HepG2 (cell line): ENCODE measurements around the gene EMC1. TPM values are rescaled to one million over a fixed set of nuclear protein-coding genes. Genes with fewer than 3 reads are reported as not detected.
A peak's percentile ranks its signal among the peaks of the same experiment; 100 is the strongest.

Source experiments
- HINFP ChIP-seq: sonication (generic); formaldehyde crosslinking; IDR thresholded peaks from 2 replicates; pipeline ENCODE4 v1.4.0; 2020; ENCODE audit warnings: low read depth, mild to moderate bottlenecking, missing genetic modification reagents
- NCOA2 ChIP-seq: sonication (generic); formaldehyde crosslinking; IDR thresholded peaks from 2 replicates; pipeline ENCODE4 v1.8.0; 2022; ENCODE audit warnings: inconsistent platforms
- PAX8 ChIP-seq: sonication (generic); formaldehyde crosslinking; IDR thresholded peaks from 2 replicates; pipeline ENCODE4 v1.8.0; 2022; ENCODE audit warnings: mild to moderate bottlenecking, missing genetic modification reagents, borderline replicate concordance
- REL ChIP-seq: sonication (generic); formaldehyde crosslinking; conservative IDR thresholded peaks from 2 replicates; pipeline ENCODE4 v1.8.0; 2022; ENCODE audit warnings: mild to moderate bottlenecking, missing genetic modification reagents, moderate library complexity
- UBTF ChIP-seq: sonication (generic); formaldehyde crosslinking; IDR thresholded peaks from 2 replicates; pipeline ENCODE4 v1.4.0; 2020; ENCODE audit warnings: mild to moderate bottlenecking, missing genetic modification reagents
- ZFP36L1 ChIP-seq: sonication (generic); formaldehyde crosslinking; IDR thresholded peaks from 2 replicates; pipeline ENCODE4 v1.8.0; 2022; ENCODE audit warnings: mild to moderate bottlenecking, missing genetic modification reagents, moderate library complexity
- ZNF10 ChIP-seq: sonication (generic); formaldehyde crosslinking; IDR thresholded peaks from 2 replicates; pipeline ENCODE4 v1.4.0; 2020; ENCODE audit warnings: mild to moderate bottlenecking, low read depth, missing genetic modification reagents, borderline replicate concordance
- ZNF205 ChIP-seq: IDR thresholded peaks from 2 replicates; pipeline ENCODE4 v1.6.1; 2018; ENCODE audit warnings: missing biosample characterization, missing genetic modification reagents
- ZNF331 ChIP-seq: sonication (generic); formaldehyde crosslinking; IDR thresholded peaks from 2 replicates; pipeline ENCODE4 v1.4.0; 2020; ENCODE audit warnings: missing genetic modification reagents
- ZNF382 ChIP-seq: sonication (generic); formaldehyde crosslinking; IDR thresholded peaks from 2 replicates; pipeline ENCODE4 v1.5.0; 2020; ENCODE audit warnings: missing genetic modification reagents, mild to moderate bottlenecking, borderline replicate concordance
- ZNF619 ChIP-seq: sonication (generic); formaldehyde crosslinking; IDR thresholded peaks from 2 replicates; pipeline ENCODE4 v1.4.0; 2020; ENCODE audit warnings: mild to moderate bottlenecking, missing genetic modification reagents
- ZNF749 ChIP-seq: sonication (generic); formaldehyde crosslinking; IDR thresholded peaks from 2 replicates; pipeline ENCODE4 v1.8.0; 2022; ENCODE audit warnings: mild to moderate bottlenecking, missing genetic modification reagents, moderate library complexity, borderline replicate concordance
- ZNF777 ChIP-seq: sonication (generic); formaldehyde crosslinking; IDR thresholded peaks from 2 replicates; pipeline ENCODE4 v1.4.0; 2020; ENCODE audit warnings: missing genetic modification reagents
- ZNF788 ChIP-seq: sonication (generic); formaldehyde crosslinking; IDR thresholded peaks from 2 replicates; pipeline ENCODE4 v1.5.0; 2020; ENCODE audit warnings: mild to moderate bottlenecking, missing genetic modification reagents, borderline replicate concordance
- ZNF83 ChIP-seq: sonication (generic); formaldehyde crosslinking; IDR thresholded peaks from 2 replicates; pipeline ENCODE4 v1.4.0; 2020; ENCODE audit warnings: missing genetic modification reagents, mild to moderate bottlenecking, borderline replicate concordance
- ZSCAN12 ChIP-seq: sonication (generic); formaldehyde crosslinking; IDR thresholded peaks from 2 replicates; pipeline ENCODE4 v1.9.0; 2021; ENCODE audit warnings: mild to moderate bottlenecking, missing genetic modification reagents
- ZSCAN20 ChIP-seq: sonication (generic); formaldehyde crosslinking; IDR thresholded peaks from 2 replicates; pipeline ENCODE4 v1.4.0; 2020; ENCODE audit warnings: missing genetic modification reagents, mild to moderate bottlenecking, borderline replicate concordance
- ZSCAN22 ChIP-seq: sonication (generic); formaldehyde crosslinking; IDR thresholded peaks from 2 replicates; pipeline ENCODE4 v1.4.0; 2020; ENCODE audit warnings: mild to moderate bottlenecking, missing genetic modification reagents
- polyA plus RNA-seq, 8 experiments: library from polyadenylated mRNA; depleted of rRNA in 3 of 8; stranded (reverse) in 7 of 8; unstranded in 1 of 8; fragments of >200 nt; fragmentation: Illumina TruSeq in 4 of 8; extraction: Trizol in 4 of 8; gene quantifications; 2 replicates each; pipeline versions ENCODE4 v1.2.1 to v1.2.3, GENCODE V29; 2011 to 2016; ENCODE audit warnings: low read depth in 4 of 8, missing spikeins in 1 of 8, mixed read lengths in 1 of 8; ENCODE audit not compliant: insufficient read depth in 1 of 8
- total RNA-seq, 5 experiments: library from RNA; depleted of rRNA; stranded (reverse); fragments of >200 nt; fragmentation: Illumina TruSeq; extraction: Trizol; gene quantifications; 2 replicates each; pipeline ENCODE4 v1.2.3, GENCODE V29; 2016; ENCODE audit warnings: low read depth in 1 of 5
- TF ChIP-seq, protein P1 (sequence below): sonication (generic); formaldehyde crosslinking; IDR thresholded peaks from 2 replicates; pipeline ENCODE4 v1.4.0; 2020; ENCODE audit warnings: missing genetic modification reagents, borderline replicate concordance
- TF ChIP-seq, protein P2 (sequence below): sonication (generic); IDR thresholded peaks from 2 replicates; pipeline ENCODE4 v1.6.1; 2016; ENCODE audit warnings: low read depth, borderline replicate concordance
- TF ChIP-seq, protein P3 (sequence below): sonication (generic); formaldehyde crosslinking; IDR thresholded peaks from 2 replicates; pipeline ENCODE4 v1.8.1; 2022; ENCODE audit warnings: mild to moderate bottlenecking, missing genetic modification reagents

EMC1 gene
- total and polyA plus RNA-seq, 2 of the 13 experiments (the other 11 are each of a cell fraction or from before 2014, with no cell fraction given) = 38.0 to 61.3 TPM

DNA sequence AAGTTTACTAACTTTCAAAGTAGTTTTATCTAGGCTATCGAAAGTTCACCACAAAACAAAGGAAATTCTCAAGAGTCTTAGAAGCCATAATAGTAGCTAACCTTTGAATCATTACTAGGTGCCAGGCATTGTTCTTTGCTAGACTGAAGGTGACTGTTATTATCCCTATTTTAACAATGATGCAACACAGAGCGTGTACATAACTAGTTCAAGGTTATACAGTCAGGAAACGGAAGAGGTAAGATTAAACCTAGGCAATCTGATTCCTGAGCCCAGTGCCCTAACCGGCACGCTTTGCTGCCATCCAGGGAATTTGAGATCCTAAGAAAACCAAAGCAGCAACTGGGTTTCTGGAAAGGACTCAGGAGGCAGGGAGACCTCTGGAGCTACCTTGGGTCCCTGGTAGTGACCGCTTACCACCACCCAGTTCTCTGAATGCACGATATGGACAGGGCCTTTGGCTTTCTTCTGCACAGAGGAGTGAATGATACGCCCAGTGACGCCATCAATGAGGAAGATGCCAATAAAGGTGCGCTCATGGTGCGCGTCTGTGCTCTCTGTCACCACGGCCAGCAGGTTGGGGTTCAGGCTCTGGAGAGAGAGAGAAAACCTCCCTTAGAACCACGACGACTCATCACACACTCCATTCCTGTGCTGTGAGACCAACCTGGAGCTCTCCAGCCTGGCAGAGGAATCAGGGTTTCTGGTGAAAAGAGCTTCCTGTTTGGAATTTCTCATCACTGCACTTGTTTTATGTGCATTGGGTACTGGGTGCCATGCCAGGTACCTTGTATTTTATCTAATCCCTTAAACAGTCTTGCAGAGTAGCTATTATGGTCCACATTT, 28.1 kb downstream of the EMC1 start (continued):
- TF ChIP-seq ZNF749 (no peak), REL (CRISPR knock-in tag) (no peak), ZSCAN12 (CRISPR knock-in tag) (no peak), PAX8 (CRISPR knock-in tag) (no peak), ZNF619 (CRISPR knock-in tag) (no peak), ZNF777 (no peak), UBTF (CRISPR knock-in tag) (no peak), ZNF83 (no peak), ZNF788 (CRISPR knock-in tag) (no peak), ZNF331 (CRISPR knock-in tag) (no peak; the same call in 1 of the 2 replicates), NCOA2 (peak; percentile 83), ZFP36L1 (CRISPR knock-in tag) (peak; percentile 65; the same call in 1 of the 2 replicates), ZSCAN22 (CRISPR knock-in tag) (no peak), ZSCAN20 (CRISPR knock-in tag) (no peak), HINFP (CRISPR knock-in tag) (no peak), ZNF10 (no peak), ZNF382 (no peak), ZNF205 (CRISPR knock-in tag) (no peak)
- TF ChIP-seq, protein P1, sequence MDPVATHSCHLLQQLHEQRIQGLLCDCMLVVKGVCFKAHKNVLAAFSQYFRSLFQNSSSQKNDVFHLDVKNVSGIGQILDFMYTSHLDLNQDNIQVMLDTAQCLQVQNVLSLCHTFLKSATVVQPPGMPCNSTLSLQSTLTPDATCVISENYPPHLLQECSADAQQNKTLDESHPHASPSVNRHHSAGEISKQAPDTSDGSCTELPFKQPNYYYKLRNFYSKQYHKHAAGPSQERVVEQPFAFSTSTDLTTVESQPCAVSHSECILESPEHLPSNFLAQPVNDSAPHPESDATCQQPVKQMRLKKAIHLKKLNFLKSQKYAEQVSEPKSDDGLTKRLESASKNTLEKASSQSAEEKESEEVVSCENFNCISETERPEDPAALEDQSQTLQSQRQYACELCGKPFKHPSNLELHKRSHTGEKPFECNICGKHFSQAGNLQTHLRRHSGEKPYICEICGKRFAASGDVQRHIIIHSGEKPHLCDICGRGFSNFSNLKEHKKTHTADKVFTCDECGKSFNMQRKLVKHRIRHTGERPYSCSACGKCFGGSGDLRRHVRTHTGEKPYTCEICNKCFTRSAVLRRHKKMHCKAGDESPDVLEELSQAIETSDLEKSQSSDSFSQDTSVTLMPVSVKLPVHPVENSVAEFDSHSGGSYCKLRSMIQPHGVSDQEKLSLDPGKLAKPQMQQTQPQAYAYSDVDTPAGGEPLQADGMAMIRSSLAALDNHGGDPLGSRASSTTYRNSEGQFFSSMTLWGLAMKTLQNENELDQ = no peak
- TF ChIP-seq, protein P2, sequence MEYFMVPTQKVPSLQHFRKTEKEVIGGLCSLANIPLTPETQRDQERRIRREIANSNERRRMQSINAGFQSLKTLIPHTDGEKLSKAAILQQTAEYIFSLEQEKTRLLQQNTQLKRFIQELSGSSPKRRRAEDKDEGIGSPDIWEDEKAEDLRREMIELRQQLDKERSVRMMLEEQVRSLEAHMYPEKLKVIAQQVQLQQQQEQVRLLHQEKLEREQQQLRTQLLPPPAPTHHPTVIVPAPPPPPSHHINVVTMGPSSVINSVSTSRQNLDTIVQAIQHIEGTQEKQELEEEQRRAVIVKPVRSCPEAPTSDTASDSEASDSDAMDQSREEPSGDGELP = no peak
- TF ChIP-seq, protein P3, sequence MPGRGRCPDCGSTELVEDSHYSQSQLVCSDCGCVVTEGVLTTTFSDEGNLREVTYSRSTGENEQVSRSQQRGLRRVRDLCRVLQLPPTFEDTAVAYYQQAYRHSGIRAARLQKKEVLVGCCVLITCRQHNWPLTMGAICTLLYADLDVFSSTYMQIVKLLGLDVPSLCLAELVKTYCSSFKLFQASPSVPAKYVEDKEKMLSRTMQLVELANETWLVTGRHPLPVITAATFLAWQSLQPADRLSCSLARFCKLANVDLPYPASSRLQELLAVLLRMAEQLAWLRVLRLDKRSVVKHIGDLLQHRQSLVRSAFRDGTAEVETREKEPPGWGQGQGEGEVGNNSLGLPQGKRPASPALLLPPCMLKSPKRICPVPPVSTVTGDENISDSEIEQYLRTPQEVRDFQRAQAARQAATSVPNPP (CRISPR knock-in tag) = no peak
